ENCODE data around the gene PCSK1N.
"Not testable (repeated sequence)": the region's sequence is repeated elsewhere in the genome, so short reads cannot be mapped to it uniquely, and the experiment has no call there.

PCSK1N gene

DNA sequence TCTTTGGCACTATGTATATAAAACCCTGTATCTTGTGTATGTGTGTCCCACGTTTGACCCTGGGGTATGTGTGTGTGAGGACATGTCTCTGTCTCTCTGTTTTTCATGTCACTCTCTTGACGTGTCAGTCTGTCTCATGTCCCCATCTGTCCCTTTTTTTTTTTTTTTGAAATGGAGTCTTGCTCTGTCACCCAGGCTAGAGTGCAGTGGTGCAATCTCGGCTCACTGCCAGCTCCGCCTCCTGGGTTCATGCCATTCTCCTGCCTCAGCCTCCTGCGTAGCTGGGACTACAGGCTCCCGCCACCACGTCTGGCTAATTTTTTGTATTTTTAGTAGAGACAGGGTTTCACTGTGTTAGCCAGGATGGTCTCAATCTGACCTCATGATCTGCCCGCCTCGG is 16.0 kb downstream of the PCSK1N start:
- not testable (repeated sequence) for DNase-seq

DNA sequence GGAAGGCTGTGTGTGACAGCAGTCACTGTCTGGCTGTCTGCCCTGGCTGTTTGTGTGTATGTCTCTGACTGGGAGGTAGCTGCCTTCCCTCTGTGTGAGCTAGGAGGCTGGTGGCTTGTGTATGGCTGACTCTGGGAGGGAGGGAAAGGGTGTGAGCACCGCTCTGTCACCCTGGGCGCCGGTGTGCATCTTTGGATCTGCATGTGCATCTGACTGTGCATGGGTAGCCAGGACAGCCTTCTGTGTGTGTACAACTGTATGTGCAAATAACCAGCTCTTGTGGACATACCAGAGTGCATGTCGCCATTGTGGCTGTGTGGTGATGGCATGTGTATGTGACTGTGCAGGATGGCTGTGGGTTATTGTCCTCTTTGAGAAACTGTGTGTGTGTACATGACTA is 16.5 kb downstream of the PCSK1N start:
- DNase-seq: no peak

DNA sequence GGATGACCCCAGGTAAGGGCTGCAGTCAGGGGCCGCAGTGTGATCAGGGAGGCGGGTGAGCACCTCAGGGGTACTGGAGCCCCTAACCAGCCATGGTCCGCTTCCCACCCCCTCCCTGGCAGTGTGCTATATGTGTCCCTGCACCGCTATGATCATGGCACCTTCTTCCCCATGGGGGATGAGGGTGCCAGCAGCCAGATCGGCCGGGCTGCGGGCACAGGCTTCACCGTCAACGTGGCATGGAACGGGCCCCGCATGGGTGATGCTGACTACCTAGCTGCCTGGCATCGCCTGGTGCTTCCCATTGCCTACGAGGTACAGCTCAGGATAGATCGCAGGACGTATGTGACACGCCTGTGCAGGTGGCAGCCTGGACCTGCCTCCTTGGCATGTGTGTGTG is 17.3 kb downstream of the PCSK1N start:
- no peak for DNase-seq

DNA sequence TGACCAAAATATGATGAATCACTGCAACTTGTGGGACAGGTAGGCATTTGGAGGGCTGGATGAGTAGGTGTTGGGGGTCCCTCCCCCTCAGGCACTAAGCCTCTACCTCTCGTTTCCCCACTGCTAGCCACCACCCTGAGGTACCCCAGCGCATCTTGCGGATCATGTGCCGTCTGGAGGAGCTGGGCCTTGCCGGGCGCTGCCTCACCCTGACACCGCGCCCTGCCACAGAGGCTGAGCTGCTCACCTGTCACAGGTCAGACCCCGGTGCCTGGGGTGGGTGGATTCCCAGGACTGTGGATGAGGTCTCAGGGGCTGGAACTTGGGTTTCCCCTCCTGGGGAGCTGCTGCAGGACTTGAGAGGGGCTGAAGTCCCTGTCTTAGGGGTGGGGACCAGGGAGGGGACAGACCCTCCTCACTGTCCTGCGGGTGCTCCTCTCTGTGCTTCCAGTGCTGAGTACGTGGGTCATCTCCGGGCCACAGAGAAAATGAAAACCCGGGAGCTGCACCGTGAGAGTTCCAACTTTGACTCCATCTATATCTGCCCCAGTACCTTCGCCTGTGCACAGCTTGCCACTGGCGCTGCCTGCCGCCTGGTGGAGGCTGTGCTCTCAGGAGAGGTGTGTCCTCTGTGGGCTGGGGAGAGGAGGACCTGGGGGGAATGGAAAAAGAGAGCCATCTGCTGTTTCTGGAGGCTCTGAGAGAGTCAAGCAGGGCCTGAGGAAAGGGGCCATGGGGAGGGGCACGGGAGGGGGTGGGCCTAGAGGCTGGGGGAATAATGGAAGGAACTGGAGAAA is 19.2 kb downstream of the PCSK1N start:
- DNase-seq: no peak

DNA sequence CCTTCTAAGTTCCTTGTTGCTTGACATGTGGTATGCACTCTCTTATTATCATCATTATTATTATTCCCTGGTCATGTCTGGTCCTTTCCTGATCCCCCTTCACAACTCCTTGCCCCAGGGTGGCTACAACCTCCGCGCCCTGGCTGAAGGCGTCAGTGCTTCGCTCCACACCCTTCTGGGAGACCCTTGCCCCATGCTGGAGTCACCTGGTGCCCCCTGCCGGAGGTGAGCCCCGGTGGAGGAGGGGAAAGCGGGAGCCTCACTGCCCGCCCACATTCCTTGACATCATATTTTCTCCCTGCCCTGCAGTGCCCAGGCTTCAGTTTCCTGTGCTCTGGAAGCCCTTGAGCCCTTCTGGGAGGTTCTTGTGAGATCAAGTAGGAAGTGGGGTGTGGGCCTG is 20.1 kb downstream of the PCSK1N start:
- DNase-seq: no peak

DNA sequence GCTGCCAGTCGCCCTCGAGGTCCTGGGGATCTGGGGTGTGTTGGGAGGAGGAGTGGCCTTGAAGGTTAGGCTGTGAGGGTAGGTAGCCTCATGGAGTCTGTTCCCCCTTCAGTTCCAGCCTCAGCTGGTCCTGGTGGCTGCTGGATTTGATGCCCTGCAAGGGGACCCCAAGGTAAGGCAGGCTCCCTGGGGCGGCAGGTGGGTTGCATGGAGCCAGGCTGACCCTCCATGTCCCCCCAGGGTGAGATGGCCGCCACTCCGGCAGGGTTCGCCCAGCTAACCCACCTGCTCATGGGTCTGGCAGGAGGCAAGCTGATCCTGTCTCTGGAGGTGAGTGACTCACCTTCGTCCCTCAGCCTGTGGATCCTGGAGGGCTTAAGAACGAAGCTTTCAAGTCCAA is 20.7 kb downstream of the PCSK1N start:
- no peak for DNase-seq

DNA sequence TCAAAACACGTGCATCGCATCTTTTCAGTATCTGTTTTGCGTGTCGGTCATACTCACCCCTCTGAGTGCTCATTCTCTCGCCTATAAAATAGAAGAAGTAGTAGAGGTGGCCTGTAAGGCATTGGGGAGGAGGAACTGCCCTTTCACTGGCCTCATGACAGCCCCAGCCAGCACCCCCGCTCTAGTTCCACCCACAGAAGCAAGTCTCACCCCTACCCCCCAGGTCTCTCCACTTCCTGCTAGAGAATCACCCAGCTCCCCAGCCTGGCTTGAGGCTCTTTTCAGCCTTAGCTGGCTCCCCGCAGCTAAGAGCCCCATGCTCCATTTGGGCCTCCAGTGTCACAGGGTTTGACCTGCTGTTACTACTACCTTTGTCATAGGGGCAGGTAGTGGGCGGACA is 21.8 kb downstream of the PCSK1N start:
- DNase-seq: no peak

DNA sequence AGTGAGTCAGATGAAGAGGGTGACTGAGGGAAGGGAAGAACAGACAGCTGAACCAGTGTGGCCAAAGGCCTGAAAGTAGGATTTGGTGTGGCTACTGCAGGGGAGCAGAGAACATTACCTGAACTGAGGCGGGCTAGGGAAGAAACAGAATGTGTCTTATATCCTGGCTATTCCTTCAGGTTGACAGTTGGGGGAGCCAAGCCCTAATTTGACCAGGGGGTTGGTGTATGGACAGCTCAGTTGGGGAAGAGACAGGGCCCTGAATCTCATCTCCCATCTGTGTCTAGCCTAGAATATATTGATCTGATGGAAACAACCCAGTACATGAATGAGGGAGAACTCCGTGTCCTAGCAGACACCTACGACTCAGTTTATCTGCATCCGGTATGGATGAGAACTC is 29.3 kb downstream of the PCSK1N start:
- DNase-seq: no peak

DNA sequence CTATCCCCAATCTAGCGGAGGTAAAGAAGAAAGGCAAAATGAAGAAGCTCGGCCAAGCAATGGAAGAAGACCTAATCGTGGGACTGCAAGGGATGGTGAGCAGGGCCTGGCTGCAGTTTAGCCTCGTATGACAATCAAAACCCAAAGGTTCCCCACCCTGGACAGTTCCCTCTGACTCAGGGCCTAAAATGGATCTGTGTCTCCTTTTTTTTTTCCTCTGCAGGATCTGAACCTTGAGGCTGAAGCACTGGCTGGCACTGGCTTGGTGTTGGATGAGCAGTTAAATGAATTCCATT is 32.6 kb downstream of the PCSK1N start:
- DNase-seq: no peak

DNA sequence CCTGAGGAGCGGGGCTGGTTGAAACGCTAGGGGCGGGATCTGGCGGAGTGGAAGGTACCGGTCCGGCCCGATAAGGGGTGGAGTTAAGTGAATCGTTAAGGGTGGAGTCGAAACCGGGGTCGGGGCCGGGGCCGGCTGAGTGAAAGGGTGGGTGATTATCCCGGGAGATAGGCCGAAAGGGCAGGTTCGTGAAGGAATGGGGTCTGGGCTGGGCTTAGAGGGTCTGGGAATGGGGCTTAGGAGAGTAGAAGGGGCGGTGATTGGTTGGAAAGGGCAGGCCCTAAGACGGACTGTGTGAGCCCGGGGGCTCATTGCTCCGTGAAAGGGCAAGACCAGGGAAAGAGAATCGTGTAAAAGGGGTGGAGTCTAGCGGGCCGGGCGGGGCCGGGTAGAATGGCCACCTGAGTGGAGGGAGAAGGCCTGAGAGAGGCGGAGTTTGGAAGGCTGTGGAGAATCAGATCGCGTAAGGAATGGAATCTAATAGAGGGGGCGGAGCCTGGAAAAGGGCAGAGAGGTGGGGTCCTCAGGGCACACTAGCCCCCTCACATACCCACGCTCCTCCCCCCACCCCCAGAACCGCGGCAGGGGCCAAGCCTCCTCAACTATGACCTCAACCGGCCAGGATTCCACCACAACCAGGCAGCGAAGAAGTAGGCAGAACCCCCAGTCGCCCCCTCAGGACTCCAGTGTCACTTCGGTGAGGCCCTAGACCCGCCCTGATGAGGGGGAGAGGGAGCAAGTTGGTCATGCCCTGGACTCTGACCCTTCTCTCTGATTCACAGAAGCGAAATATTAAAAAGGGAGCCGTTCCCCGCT is 33.1 kb downstream of the PCSK1N start:
- DNase-seq: peak; percentile 50

DNA sequence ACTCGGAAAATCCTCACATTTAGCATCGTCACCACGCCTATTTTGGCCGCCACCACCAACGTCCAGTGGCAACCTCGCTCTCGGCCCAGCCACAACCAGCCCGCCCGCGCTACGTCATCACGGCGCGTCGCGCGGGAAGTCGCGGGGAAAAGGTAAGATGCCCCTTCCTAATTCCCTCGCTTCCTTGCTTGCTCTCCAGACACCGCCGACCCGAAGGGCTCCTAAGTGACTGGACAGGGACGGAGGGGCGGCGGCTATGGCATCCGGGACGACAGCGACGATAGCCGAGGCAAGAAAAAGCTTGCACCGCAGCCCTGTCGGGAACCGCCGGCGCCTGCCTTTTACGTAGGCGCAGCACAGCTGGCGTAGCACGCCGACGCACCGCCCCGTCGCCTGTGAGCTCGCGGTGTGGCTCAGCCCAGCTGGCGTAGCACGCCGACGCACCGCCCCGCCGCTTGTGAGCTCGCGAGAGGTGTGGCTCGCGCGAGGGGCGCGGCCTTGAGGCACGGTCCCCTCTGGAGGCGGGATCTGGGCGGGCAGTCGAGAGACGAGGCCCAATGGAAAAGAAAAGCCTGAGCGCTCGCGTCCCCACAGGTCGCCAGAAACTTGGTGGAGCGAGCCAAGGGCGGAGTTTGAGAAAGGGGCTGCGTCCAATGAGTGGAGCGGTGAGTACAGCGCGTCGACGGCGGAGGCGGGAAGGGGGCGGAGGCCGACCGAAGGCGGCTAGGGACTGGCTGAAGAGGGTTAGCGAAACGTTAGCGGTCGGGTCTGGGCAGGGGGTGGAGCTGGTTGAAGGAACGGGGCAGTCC is 33.9 kb downstream of the PCSK1N start, which contains the start of gene HDAC6:
Gene HDAC6, plus strand, starts transcription at position 788 of the 809 bp plus-strand sequence. CDS start 626 bp downstream, outside the sequence.
- DNase-seq: peak; percentile 97

DNA sequence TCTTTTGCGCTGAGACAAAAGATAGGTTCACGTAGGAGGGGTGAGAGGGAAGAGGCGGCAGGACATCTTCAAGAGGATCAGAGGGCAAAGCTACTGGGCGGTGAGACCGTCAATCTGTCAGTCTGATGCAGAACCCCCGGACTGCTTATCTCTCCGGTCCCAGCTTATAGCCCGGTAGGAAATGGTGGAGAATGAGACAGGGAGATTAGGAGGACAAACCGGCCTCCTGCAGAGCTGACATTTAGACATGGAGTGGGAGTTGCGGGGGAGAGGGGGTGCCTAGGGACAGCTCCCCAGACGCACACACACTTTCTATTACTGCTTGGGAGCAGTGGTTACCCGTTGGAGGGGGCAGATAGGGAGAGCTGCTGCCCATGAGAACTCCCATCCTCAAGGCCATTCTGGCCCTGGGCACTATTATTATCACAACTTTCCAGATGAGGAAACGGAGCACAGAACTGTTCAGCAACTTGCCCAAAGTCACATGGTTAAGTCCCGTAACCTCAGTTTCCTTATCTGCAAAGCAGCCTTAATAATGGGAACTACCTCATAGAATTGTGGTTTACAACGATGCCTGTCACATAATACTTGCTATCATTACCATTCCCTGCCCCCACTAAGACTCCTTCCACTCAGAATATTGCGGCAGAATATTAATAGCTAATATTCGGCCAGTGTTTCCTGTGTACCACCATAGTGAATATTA is 34.7 kb downstream of the PCSK1N start:
- DNase-seq: no peak

DNA sequence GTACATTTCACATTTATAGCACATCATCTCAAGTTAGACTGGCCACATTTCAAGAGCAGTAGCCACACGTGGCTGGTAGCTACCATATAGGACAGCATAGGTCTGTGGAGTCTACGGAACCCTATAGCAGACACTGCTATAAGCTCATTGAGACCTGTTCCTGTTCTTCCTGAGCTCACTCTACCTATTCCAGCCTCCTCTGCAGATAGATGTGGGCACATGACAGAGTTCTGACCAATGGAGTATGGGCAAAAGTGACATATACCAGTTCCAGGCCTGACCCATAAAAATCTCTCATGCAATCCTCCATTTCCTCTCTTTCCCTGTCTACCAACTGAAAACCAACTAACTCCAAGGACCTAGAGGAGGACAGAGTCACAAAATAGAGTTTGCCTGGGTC is 37.1 kb downstream of the PCSK1N start:
- DNase-seq: no peak

DNA sequence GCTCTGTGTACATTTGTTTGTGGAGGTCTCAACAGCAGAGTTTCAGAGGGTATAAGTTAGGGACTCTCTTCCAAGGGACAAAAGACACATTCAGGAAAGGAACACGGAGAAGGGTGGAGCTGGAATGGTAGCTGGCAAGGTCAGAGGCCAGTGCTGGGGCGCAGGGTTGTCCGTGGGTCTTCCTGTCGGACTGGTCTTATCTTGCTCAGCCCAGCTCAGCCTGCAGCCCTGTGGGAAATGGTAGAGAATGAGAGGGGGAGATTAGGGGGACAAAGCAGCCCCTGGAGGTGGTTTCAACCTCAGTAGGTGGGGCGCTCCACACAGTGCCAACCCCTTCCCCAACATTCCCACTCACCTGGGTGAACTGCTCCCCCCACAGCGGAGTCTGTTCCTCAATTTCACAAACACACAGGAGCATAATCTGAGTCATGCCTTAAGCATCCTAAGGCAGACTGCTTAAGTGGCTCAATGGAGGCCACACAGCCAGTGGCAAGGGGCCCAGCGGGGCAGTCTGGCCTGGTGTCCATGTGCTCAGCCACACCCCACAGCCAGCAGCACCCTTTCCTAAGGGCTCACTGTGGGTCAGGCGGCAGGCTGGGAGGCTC is 40.4 kb downstream of the PCSK1N start:
- DNase-seq: no peak

DNA sequence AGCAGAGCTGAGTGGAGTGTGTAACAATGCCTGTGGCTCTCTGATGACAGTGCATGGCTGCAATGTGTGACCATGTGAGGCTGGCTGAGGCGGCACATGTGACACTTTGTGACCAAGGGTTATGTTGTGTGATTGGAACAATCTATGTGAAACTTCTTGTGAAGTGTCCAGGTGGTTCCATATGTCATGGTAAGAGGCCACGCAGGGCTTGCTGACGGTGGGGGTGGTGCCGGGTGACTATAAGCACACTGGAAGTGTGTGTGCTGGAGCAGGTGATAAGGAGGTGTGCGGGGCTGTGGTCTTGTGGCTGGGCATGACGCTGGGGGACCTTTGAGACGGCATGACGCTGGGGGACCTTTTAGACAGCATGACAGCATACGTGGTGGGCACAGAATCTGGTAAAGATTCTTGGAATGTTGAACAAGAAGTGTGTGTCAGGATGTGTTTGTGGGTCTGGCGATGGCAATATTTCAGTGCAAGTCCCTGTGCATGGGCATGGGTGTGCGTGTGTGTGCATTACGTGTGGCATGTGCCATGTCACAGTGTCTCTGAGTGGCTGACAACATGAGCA is 41.0 kb downstream of the PCSK1N start:
- no peak for DNase-seq

DNA sequence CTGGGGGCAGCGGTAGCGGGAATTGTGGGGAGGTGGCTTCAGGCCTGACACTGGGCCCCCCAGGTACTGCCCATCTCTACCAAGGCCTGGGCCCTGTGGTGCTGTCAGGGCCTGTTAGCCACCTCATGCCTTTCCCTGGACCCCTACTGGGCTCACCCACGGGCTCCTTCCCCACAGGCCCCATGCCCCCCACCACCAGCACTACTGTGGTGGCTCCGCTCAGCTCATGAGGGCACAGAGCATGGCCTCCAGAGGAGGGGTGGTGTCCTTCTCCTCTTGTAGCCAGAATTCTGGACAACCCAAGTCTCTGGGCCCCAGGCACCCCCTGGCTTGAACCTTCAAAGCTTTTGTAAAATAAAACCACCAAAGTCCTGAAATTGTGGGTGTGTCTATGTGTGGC is 41.5 kb downstream of the PCSK1N start:
- no peak for DNase-seq

DNA sequence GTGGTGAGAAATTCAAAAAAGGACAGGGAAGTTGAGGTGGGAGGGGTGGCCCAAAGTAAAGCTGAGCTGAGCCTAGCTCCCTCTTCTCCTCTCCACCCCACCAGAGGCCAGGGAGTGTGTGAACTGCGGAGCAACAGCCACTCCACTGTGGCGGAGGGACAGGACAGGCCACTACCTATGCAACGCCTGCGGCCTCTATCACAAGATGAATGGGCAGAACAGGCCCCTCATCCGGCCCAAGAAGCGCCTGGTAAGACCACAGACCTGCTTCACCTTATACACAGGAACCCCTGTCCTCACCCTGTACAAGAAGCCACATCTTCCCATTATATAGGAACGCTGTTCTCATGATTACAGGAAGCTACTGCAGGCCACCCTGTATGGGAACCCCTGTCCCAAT is 43.2 kb downstream of the PCSK1N start:
- no peak for DNase-seq

DNA sequence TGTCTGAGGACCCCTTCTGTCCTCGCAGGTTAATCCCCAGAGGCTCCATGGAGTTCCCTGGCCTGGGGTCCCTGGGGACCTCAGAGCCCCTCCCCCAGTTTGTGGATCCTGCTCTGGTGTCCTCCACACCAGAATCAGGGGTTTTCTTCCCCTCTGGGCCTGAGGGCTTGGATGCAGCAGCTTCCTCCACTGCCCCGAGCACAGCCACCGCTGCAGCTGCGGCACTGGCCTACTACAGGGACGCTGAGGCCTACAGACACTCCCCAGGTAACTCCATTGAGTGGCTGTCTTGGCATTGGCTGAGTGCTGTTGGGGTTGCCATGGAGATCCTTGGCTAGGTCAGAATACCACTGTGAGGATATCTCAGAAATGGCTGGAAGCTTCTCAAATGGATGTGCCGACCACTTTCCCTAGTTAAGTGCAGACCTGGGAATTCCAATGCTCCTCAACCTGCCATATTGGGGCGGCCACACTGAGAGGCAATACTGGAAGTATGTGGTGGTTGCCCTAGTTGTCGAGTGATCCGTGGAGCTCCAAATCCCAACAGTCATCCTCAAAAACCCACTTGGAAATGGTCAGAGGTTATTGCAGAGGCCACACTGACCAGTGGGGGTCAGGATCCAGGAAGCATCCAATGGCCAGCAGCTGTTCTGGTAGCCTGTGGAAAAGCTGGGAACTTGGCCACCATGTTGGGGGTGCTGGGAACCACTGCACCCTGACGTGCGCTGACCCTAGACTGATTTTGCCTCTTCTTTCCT is 44.2 kb downstream of the PCSK1N start:
- no peak for DNase-seq

DNA sequence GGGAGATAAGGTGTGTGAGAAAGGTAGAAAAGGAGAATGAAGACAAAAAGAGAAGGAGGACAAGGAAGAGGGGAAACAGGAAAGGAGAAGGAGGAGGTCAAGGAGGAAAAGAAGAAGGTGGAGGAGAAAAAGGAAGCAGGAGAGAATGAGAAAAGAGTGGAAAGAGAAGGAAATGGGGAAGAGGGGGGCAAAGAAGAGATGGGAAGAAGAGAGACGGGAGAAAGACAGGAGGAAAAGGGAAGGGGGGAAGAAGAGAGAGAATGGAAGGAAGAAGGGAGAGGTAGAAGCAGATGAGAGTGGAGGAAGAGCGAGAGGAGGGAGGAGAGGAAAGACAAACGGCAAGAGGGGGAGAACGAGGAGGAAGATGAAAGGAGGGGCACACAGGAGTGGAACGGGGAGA is 44.9 kb downstream of the PCSK1N start:
- no peak for DNase-seq

DNA sequence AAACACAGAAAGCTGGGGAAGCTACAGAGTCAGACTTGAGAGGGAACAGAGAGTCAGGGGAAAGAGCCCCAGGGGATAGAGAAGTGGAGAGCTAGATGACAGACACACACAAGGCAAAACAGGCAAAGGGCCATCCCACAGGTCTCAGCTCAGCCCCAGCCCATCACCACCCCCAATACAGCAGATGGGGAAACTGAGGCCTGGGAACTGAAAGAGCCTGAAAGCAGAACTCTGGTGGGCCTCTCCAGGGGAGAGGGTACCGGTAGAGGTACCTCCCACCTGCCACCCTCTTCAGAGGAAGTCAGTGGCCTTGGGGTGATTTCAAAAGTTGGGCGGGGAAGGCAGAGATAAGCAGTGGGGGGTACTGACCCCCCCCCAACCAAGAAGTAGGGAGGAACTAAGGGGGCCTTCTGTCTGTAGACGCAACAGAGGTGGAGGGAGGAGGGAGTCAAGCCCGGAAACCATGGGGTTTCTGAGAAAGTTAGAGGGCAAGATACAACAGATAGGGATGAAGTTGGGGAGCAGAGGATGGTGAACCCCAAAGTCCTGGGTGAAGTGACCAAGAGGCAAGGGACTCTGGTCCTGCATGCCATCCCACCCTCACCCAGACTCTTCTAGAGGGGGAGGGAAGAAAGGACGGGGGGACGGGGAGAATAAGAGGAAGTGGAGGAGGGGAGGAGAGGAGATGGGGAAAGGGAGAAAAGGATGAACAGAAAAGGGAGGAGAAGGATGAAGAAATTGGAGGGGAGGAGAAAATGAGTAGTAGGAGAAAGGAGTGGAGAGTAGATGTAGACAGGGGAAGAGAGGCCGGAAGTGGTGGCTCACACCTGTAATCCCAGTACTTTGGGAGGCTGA is 45.8 kb downstream of the PCSK1N start:
- no peak for DNase-seq
